OCI-LY3 (cell line): ENCODE results near the gene CCND1.

Experiments
- H2AFZ ChIP-seq: fragments of 200-600, 300-600 bp; shearing (Covaris generic); 2 replicates; pipeline ENCODE4 v1.6.0; 2014; ENCODE audit warnings: antibody characterized with exemption, low read depth, low read length
- H3K27ac ChIP-seq: fragments of 200-600, 300-600 bp; sonication (generic); 2 replicates; pipeline ENCODE4 v1.5.1; 2014; ENCODE audit warnings: mild to moderate bottlenecking, low read length, moderate library complexity, mixed read lengths
- H3K27me3 ChIP-seq: fragments of 200-600, 300-600 bp; sonication (generic); 2 replicates; pipeline ENCODE4 v1.6.1; 2014; ENCODE audit warnings: low read depth, low read length, mixed read lengths
- H3K36me3 ChIP-seq: fragments of 200-600, 300-600 bp; sonication (generic); replicated peaks from 2 replicates; pipeline ENCODE3; 2014; ENCODE audit warnings: low read depth, low read length, mixed read lengths
- H3K4me1 ChIP-seq: fragments of 300-600, 200-600 bp; sonication (generic); 2 replicates; pipeline ENCODE4 v1.6.1; 2014; ENCODE audit warnings: low read length, mixed read lengths
- H3K4me2 ChIP-seq: fragments of 200-600, 300-600 bp; sonication (generic); 2 replicates; pipeline ENCODE4 v1.6.1; 2014; ENCODE audit warnings: low read length, mixed read lengths
- H3K4me3 ChIP-seq: fragments of 300-600, 200-600 bp; sonication (generic); 2 replicates; pipeline ENCODE4 v1.5.1; 2014; ENCODE audit warnings: antibody characterized with exemption, mild to moderate bottlenecking, low read length, moderate library complexity
- H3K79me2 ChIP-seq: fragments of 300-600, 200-600 bp; shearing (Covaris generic); 2 replicates; pipeline ENCODE4 v1.6.1; 2014; ENCODE audit warnings: mild to moderate bottlenecking, low read length, mixed read lengths
- H3K9ac ChIP-seq: fragments of 300-600, 200-600 bp; shearing (Covaris generic); 2 replicates; pipeline ENCODE4 v1.6.0; 2014; ENCODE audit warnings: mild to moderate bottlenecking, low read length, moderate library complexity
- H3K9me3 ChIP-seq: fragments of 200-600, 300-600 bp; shearing (Covaris generic); 2 replicates; pipeline ENCODE4 v1.6.1; 2014; ENCODE audit warnings: low read length, mixed read lengths; ENCODE audit not compliant: insufficient read depth
- H4K20me1 ChIP-seq: fragments of 200-600, 300-600 bp; sonication (generic); 2 replicates; pipeline ENCODE4 v1.6.1; 2016; ENCODE audit warnings: low read length, mixed read lengths; ENCODE audit not compliant: insufficient read depth
- EZH2phosphoT487 ChIP-seq: fragments of 200-600 bp; shearing (Covaris generic); IDR thresholded peaks from 2 replicates; pipeline ENCODE4 v1.6.1; 2018; ENCODE audit warnings: antibody characterized with exemption, mixed run types, low read depth
- TF ChIP-seq, protein P1 (sequence below): fragments of 200-600, 300-600 bp; sonication (generic); IDR thresholded peaks from 2 replicates; pipeline ENCODE4 v1.5.1; 2014; ENCODE audit warnings: antibody characterized with exemption, low read length, low read depth

CCND1 gene

DNA sequence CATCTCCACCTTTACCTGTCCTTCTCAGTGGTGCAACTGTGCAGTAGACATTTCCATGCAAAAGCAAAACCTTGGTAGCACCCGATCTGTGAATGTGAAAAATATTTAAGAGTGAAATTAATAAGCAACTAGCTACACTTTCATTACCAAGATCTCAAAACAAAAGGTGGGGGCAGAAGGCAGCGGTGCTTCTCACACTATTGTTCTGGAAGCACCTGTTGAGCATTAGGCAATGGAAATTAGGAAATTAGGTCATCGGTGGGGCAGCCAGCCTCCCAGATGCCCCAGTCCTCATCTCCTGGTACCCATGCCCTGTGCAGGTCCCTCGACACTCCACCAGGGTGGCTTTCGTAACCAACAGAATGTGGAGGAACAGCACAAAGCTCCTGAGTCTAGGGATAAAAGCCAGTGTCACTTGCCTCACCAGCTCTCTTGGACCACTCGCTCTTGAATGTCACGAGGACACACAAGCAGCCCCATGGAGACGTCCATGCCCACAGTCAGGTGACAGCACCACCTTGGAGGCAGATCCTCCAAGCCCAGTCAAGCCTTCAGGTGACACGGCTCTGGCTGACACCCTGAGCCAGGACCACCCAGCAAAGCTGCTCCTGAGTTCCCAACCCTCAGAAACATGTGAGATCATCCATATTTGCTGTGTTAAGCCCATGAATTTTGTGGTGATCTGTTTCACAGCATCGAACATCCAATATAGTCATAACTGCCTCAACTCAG, 30.9 kb downstream of the CCND1 start:
- peaks cover 9% of the 10 kb centered on the region for H3K4me1 ChIP-seq
- H2AFZ ChIP-seq: no peak overlapping the region
- no peak overlapping the region for H3K27ac ChIP-seq
- H3K79me2 ChIP-seq: peaks cover 26% of the 10 kb centered on the region
- no peaks in the 10 kb centered on the region for H3K27me3 ChIP-seq
- no peak overlapping the region for H3K9ac ChIP-seq
- H3K4me3 ChIP-seq: no peak overlapping the region
- peaks cover 18% of the 10 kb centered on the region for H3K36me3 ChIP-seq
- TF ChIP-seq, protein P1, sequence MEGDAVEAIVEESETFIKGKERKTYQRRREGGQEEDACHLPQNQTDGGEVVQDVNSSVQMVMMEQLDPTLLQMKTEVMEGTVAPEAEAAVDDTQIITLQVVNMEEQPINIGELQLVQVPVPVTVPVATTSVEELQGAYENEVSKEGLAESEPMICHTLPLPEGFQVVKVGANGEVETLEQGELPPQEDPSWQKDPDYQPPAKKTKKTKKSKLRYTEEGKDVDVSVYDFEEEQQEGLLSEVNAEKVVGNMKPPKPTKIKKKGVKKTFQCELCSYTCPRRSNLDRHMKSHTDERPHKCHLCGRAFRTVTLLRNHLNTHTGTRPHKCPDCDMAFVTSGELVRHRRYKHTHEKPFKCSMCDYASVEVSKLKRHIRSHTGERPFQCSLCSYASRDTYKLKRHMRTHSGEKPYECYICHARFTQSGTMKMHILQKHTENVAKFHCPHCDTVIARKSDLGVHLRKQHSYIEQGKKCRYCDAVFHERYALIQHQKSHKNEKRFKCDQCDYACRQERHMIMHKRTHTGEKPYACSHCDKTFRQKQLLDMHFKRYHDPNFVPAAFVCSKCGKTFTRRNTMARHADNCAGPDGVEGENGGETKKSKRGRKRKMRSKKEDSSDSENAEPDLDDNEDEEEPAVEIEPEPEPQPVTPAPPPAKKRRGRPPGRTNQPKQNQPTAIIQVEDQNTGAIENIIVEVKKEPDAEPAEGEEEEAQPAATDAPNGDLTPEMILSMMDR: no peak
- no peak for TF ChIP-seq EZH2phosphoT487
- H3K4me2 ChIP-seq: no peak overlapping the region
- H3K9me3 ChIP-seq: no peaks in the 10 kb centered on the region
- no peaks in the 10 kb centered on the region for H4K20me1 ChIP-seq

DNA sequence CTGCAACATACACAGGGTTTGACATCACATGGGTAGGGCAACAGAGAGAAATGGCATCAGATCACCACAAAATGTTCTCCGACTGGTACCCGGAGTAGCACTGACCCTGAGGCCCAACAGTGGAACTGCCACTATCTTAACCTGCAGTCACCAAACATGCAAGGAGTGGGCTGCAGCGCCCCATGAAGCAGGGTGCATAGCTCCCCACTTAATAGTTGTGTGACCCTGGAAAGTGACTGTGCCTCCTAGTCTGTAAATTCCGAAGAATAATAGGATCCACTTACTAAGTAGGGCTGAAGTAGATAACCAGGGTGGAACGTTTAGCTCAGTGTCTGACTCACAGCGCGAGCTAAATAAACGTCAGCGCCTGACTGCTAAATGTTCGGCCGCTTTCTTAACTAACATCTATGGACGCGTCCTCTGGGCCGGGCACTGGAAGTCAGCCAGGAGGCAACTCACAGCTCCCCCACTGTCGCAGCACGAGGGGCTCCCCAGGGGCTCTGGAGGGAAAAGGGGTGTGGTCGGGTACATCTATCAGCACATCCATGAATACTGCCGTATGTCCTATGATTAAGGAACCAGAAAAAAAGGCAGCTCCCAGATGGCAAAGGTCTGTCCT, 33.4 kb downstream of the CCND1 start:
- peak overlapping the region; percentile 92 for H3K4me3 ChIP-seq
- H3K9ac ChIP-seq: peak overlapping the region; percentile 82
- H3K27ac ChIP-seq: no peak overlapping the region
- peaks cover 9% of the 10 kb centered on the region for H3K36me3 ChIP-seq
- H3K79me2 ChIP-seq: peaks cover 26% of the 10 kb centered on the region
- H3K27me3 ChIP-seq: no peaks in the 10 kb centered on the region
- no peaks in the 10 kb centered on the region for H4K20me1 ChIP-seq
- H3K9me3 ChIP-seq: no peaks in the 10 kb centered on the region
- H2AFZ ChIP-seq: no peak overlapping the region
- peak overlapping the region; percentile 94 for H3K4me2 ChIP-seq
- TF ChIP-seq EZH2phosphoT487: no peak
- TF ChIP-seq, protein P1: no peak
- H3K4me1 ChIP-seq: peaks cover 9% of the 10 kb centered on the region

DNA sequence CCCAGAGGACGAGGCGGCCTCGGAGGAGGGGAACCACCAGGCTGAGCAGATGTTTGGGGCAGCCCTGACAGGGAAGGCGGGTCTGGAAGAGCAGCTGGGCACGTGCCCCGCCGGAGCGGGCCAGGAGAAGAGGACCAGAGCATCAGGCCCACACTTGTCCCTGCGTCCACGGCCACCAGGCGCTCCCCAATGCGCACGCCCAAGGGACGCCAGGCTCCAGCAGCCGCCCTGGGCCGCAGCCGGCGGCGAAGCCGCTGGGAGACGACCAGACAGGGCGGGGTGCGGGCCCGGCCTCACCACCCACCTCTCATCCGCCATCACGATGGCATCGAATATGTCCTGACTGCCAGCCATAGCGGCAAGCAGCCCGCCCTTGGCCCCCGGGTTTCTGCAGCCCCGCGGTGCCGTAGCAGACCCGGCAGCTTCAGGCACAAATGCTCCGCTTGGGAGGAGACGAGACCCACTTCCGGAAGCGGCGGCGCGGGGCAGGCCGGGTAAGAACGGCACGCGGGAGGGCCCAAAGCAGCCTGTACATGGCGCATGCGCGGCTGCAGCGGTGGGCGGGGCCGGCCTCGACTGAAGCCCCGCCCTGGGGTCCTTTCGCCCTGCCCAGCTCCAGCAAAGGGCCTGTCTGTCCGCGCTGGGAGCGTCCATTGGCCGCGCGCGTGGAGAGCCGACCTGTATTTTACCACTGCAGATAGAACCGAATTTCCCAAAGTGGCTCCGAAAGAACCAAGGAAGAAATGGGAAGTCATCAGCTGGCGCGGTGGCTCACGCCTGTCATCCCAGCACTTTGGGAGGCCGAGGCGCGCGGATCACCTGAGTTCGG, 34.1 kb downstream of the CCND1 start, which contains the start of gene LTO1:
Gene LTO1 (minus strand): TSS at position 468 of the 829 bp plus-strand sequence. CDS start 114 bp downstream, at position 354.
- Histone ChIP-seq H3K4me3 (peak within 1 kb of the TSS; percentile 92), H3K79me2 (peaks cover 26% of the 10 kb centered on the region), H3K4me2 (peak within 1 kb of the TSS; percentile 94), H3K27me3 (no peaks in the 10 kb centered on the region), H3K9me3 (no peaks in the 10 kb centered on the region), H3K27ac (peak within 1 kb of the TSS; percentile 5; the same call in 1 of the 2 replicates), H4K20me1 (no peaks in the 10 kb centered on the region), H3K9ac (peak within 1 kb of the TSS; percentile 82), H2AFZ (peak within 1 kb of the TSS; percentile 89), H3K4me1 (peaks cover 9% of the 10 kb centered on the region), H3K36me3 (peaks cover 6% of the 10 kb centered on the region)
- no peak for TF ChIP-seq EZH2phosphoT487
- TF ChIP-seq, protein P1: no peak

DNA sequence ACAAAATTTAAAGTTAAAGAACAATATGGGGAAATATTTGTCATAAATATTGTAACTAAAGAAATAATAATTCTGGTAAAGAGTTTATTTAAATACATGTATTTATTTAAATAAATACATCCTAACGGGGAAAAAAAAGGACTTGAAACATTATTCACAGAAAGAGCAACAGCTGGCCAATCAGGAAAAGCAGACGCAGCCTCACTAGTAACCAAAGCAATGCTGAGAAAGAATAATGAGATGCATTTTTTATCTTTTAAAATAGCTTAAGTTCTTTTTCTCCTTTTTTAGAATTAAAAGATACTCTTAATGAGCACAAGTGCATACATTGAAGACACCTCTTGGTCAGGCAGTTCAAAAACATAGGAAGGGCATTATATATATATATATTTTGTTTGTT, 36.8 kb downstream of the CCND1 start:
- no peaks in the 10 kb centered on the region for H3K36me3 ChIP-seq
- H3K9me3 ChIP-seq: no peaks in the 10 kb centered on the region
- no peak overlapping the region for H2AFZ ChIP-seq
- peaks cover 9% of the 10 kb centered on the region for H3K4me1 ChIP-seq
- no peak for TF ChIP-seq EZH2phosphoT487
- TF ChIP-seq, protein P1: no peak
- H3K27ac ChIP-seq: no peak overlapping the region
- H4K20me1 ChIP-seq: no peaks in the 10 kb centered on the region
- peaks cover 24% of the 10 kb centered on the region for H3K79me2 ChIP-seq
- H3K9ac ChIP-seq: no peak overlapping the region
- H3K4me3 ChIP-seq: no peak overlapping the region
- no peaks in the 10 kb centered on the region for H3K27me3 ChIP-seq
- H3K4me2 ChIP-seq: no peak overlapping the region
